NB4 (cell line): ENCODE data around the gene AFG1L.

Source experiments
- CTCF ChIP-seq: IDR thresholded peaks from one replicate; pipeline ENCODE4 v1.5.1; 2012; ENCODE audit warnings: low read depth, low read length
- POLR2A ChIP-seq: IDR thresholded peaks from 2 replicates; pipeline ENCODE4 v1.6.1; 2011; ENCODE audit warnings: mild to moderate bottlenecking; ENCODE audit not compliant: insufficient read length; ENCODE audit errors: extremely low read depth

GRCh38 chr6:108350528-108350927 lies 55.7 kb downstream of the AFG1L start:
- TF ChIP-seq CTCF (no peak), POLR2A (no peak)
